ENCODE measurements around the gene TNIP2. TPM values are rescaled to one million over a fixed set of nuclear protein-coding genes. Genes with fewer than 3 reads are reported as not detected.

Gene TNIP2
- total and polyA plus RNA-seq, 2 of the 13 experiments (the other 11 are each of a cell fraction or from before 2014, with no cell fraction given): 25.6 to 38.0 TPM

- TF ChIP-seq ZNF713 (CRISPR knock-in tag; IDR thresholded peaks at IDR 0.05) (no peak), JUN (CRISPR knock-in tag; IDR thresholded peaks at IDR 0.05) (no peak), MLX (CRISPR knock-in tag; IDR thresholded peaks at IDR 0.05) (no peak; the same call in 1 of the 2 replicates), ZNF775 (CRISPR knock-in tag; IDR thresholded peaks at IDR 0.05; ENCODE audit: borderline replicate concordance) (peak; percentile 99), HES4 (CRISPR knock-in tag; IDR thresholded peaks at IDR 0.05; ENCODE audit: borderline replicate concordance) (0 out of 2 replicates have a peak, but pooled peaks have one; percentile 34), PBX2 (CRISPR knock-in tag; IDR thresholded peaks at IDR 0.05) (no peak), BORCS8-MEF2B (CRISPR knock-in tag; IDR thresholded peaks at IDR 0.05) (no peak), CENPBD1 (CRISPR knock-in tag; IDR thresholded peaks at IDR 0.05; ENCODE audit: borderline replicate concordance, low read depth) (no peak), IRX3 (CRISPR knock-in tag; IDR thresholded peaks at IDR 0.05; ENCODE audit: borderline replicate concordance, low read depth) (no peak), MAF1 (CRISPR knock-in tag; IDR thresholded peaks at IDR 0.05; ENCODE audit: borderline replicate concordance) (0 out of 2 replicates have a peak, but pooled peaks have one; percentile 26), SIN3B (IDR thresholded peaks at IDR 0.05; ENCODE audit: low read length) (no peak), NFAT5 (CRISPR knock-in tag; IDR thresholded peaks at IDR 0.05) (no peak), SP1 (IDR thresholded peaks at IDR 0.05) (no peak), SP1 (CRISPR knock-in tag; IDR thresholded peaks at IDR 0.05) (0 out of 2 replicates have a peak, but pooled peaks have one; percentile 38), ZNF569 (CRISPR knock-in tag; IDR thresholded peaks at IDR 0.05; ENCODE audit: borderline replicate concordance) (no peak), ZNF180 (CRISPR knock-in tag; IDR thresholded peaks at IDR 0.05; ENCODE audit: borderline replicate concordance, low read depth) (no peak), ELF3 (CRISPR knock-in tag; IDR thresholded peaks at IDR 0.05) (peak; percentile 56; the same call in 1 of the 2 replicates), GPN1 (CRISPR knock-in tag; IDR thresholded peaks at IDR 0.05; ENCODE audit: borderline replicate concordance) (no peak), BRCA1 (CRISPR knock-in tag; IDR thresholded peaks at IDR 0.05) (no peak), ATF2 (CRISPR knock-in tag; IDR thresholded peaks at IDR 0.05) (no peak), ONECUT2 (CRISPR knock-in tag; IDR thresholded peaks at IDR 0.05) (no peak)
Observed at GRCh38 chr4:2761035-2761923, 5.1 kb upstream of the TNIP2 start (continued).
